ENCODE data around the gene AQP3. TPM values are rescaled to one million over a fixed set of nuclear protein-coding genes. Genes with fewer than 3 reads are reported as not detected.

The AQP3 gene
- total and polyA plus RNA-seq, 2 of the 13 experiments (the other 11 are each of a cell fraction or from before 2014, with no cell fraction given), result 1.4 to 5.5 TPM

DNA sequence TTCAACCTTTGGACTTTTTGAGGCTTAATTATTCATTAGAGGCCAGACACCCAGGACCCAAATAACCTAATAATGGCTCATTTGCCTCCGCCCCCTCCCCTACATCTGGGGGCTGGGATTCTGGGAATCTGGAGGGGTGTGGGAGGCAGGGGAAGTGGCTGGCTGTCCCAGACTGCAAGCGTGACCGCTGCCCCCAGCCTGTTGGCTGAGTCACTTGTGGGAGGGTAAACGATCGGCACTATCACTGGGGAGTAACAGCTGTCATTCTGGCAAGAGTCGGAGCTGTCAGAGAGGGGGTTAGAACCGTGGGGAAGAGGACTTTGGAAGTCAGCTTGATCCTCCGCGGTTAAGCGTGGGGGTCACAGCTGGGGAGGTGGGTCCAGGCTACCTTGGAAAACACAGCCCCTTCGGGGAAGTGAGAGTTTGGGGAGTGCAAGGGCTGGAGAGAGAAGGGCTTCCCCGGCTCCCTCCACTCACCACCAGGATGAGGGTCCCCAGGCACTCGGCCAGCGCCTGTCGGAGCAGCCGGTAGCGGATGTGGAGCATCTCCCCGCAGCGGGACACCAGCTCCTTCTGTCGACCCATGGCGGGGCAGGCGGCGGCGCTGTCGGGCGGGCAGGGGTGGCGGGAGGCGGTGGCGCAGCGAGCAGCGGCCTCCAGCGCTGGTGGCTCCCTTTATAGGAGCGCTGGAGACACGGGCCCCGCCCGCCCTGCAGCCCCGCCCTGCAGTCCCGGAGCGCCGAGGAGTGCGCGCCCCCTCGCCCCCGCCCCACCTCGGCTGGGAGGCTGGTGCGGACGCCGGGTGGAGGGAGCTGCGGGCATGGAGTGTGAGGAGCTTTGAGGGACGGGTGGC lies at the start of gene AQP3 (continued):
- TF ChIP-seq, protein P1, sequence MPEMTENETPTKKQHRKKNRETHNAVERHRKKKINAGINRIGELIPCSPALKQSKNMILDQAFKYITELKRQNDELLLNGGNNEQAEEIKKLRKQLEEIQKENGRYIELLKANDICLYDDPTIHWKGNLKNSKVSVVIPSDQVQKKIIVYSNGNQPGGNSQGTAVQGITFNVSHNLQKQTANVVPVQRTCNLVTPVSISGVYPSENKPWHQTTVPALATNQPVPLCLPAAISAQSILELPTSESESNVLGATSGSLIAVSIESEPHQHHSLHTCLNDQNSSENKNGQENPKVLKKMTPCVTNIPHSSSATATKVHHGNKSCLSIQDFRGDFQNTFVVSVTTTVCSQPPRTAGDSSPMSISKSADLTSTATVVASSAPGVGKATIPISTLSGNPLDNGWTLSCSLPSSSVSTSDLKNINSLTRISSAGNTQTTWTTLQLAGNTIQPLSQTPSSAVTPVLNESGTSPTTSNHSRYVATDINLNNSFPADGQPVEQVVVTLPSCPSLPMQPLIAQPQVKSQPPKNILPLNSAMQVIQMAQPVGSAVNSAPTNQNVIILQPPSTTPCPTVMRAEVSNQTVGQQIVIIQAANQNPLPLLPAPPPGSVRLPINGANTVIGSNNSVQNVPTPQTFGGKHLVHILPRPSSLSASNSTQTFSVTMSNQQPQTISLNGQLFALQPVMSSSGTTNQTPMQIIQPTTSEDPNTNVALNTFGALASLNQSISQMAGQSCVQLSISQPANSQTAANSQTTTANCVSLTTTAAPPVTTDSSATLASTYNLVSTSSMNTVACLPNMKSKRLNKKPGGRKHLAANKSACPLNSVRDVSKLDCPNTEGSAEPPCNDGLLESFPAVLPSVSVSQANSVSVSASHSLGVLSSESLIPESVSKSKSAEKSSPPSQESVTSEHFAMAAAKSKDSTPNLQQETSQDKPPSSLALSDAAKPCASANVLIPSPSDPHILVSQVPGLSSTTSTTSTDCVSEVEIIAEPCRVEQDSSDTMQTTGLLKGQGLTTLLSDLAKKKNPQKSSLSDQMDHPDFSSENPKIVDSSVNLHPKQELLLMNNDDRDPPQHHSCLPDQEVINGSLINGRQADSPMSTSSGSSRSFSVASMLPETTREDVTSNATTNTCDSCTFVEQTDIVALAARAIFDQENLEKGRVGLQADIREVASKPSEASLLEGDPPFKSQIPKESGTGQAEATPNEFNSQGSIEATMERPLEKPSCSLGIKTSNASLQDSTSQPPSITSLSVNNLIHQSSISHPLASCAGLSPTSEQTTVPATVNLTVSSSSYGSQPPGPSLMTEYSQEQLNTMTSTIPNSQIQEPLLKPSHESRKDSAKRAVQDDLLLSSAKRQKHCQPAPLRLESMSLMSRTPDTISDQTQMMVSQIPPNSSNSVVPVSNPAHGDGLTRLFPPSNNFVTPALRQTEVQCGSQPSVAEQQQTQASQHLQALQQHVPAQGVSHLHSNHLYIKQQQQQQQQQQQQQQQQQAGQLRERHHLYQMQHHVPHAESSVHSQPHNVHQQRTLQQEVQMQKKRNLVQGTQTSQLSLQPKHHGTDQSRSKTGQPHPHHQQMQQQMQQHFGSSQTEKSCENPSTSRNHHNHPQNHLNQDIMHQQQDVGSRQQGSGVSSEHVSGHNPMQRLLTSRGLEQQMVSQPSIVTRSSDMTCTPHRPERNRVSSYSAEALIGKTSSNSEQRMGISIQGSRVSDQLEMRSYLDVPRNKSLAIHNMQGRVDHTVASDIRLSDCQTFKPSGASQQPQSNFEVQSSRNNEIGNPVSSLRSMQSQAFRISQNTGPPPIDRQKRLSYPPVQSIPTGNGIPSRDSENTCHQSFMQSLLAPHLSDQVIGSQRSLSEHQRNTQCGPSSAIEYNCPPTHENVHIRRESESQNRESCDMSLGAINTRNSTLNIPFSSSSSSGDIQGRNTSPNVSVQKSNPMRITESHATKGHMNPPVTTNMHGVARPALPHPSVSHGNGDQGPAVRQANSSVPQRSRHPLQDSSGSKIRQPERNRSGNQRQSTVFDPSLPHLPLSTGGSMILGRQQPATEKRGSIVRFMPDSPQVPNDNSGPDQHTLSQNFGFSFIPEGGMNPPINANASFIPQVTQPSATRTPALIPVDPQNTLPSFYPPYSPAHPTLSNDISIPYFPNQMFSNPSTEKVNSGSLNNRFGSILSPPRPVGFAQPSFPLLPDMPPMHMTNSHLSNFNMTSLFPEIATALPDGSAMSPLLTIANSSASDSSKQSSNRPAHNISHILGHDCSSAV (CRISPR knock-in tag; IDR thresholded peaks at IDR 0.05; ENCODE audit: borderline replicate concordance), result no peak
- TF ChIP-seq REPIN1 (CRISPR knock-in tag; IDR thresholded peaks at IDR 0.05; ENCODE audit: borderline replicate concordance, low read depth) (no peak), ZNF792 (CRISPR knock-in tag; IDR thresholded peaks at IDR 0.05) (no peak), HDAC2 (CRISPR knock-in tag; IDR thresholded peaks at IDR 0.05) (no peak), ZBTB8A (CRISPR knock-in tag; IDR thresholded peaks at IDR 0.05; ENCODE audit: borderline replicate concordance, low read depth) (no peak), FOXO1 (CRISPR knock-in tag; IDR thresholded peaks at IDR 0.05) (no peak), KMT2A (CRISPR knock-in tag; IDR thresholded peaks at IDR 0.05) (no peak), GTF2F1 (IDR thresholded peaks at IDR 0.05; ENCODE audit: low read length) (no peak), ZNF432 (CRISPR knock-in tag; IDR thresholded peaks at IDR 0.05; ENCODE audit: borderline replicate concordance) (no peak), TFAP4 (IDR thresholded peaks at IDR 0.05; ENCODE audit: borderline replicate concordance, low read depth) (peak; percentile 73; the same call in 1 of the 2 replicates), ZFP1 (CRISPR knock-in tag; IDR thresholded peaks at IDR 0.05) (no peak), SAP130 (CRISPR knock-in tag; IDR thresholded peaks at IDR 0.05; ENCODE audit: low read depth) (peak; percentile 57), PLRG1 (conservative IDR thresholded peaks at IDR 0.05) (no peak), SMC3 (IDR thresholded peaks at IDR 0.05; ENCODE audit: low read length) (no peak), NFRKB (IDR thresholded peaks at IDR 0.05) (no peak), CENPX (CRISPR knock-in tag; IDR thresholded peaks at IDR 0.05) (no peak), SPEN (CRISPR knock-in tag; IDR thresholded peaks at IDR 0.05; ENCODE audit: low read depth) (no peak), SAFB2 (CRISPR knock-in tag; IDR thresholded peaks at IDR 0.05; ENCODE audit: borderline replicate concordance, low read depth) (no peak), IKZF1 (IDR thresholded peaks at IDR 0.05) (no peak), SMARCE1 (IDR thresholded peaks at IDR 0.05; ENCODE audit: borderline replicate concordance) (no peak), CC2D1A (CRISPR knock-in tag; IDR thresholded peaks at IDR 0.05) (no peak), ZNF468 (CRISPR knock-in tag; IDR thresholded peaks at IDR 0.05) (no peak)

Data from HepG2 (cell line).